M059J (cell line): ENCODE measurements around the gene HEPH. TPM values are rescaled to one million over a fixed set of nuclear protein-coding genes. Genes with fewer than 3 reads are reported as not detected.
"Not testable (repeated sequence)": the region's sequence is repeated elsewhere in the genome, so short reads cannot be mapped to it uniquely, and the experiment has no call there.

ENCODE experiments used
- DNase-seq: peaks from one replicate; pipeline ENCODE4 v3.0.0-alpha.2; 2012; ENCODE audit warnings: low read depth
- total RNA-seq: library from RNA; depleted of rRNA; stranded (reverse); fragments of >200 nt; shearing (Covaris generic); gene quantifications from 2 replicates; pipeline ENCODE4 v1.2.3, GENCODE V29; 2014; rRNA removed

HEPH gene
- total RNA-seq, 1 experiment from 2014 or later: 0.10 TPM

DNA sequence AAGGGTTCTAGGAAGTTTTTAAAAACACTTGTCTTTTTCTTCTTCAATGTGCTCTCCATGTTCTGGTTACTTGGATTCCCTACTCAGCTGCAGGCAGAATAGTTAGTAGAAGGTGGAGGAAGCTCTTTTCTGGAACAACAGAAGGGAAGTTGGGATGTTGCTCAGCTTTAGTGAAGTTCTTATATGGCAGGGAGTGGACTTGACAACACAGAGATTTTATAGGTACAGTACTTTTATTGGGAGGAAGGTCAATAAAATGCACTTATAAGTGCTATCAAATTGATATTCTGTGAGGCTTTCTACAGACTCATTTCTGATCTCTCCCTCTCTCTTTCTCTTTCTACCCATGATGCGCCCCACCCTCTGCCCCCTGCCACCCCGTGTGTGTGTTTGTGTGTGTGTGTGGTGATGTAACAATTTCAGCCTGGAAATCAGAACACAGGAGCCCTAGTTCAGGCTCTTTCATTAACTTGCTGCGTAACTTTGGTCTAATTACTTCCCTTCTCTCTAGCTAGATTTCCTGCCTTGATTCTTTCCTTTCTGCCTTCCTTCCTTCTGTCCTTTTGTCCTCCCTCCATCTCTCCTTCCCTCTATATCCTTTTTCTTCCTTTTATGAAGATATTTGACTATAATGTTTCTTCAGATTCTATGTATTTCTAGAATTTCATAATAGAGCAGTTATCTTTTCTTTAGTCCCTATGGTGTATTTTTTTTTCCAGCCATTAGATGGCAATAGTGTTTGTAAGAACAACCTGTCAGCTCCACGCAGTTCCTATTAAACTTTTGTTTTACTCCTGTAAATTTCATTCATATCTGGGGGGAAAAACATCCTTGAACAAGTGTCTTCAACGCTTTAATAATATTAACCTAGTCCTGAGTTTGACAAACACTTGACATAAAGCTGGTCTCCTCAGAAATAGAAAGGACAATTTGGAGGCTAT is 37.1 kb downstream of the HEPH start:
- DNase-seq: no peak

- DNase-seq: no peak
Observed at GRCh38 chrX:66203114-66203513, 39.1 kb downstream of the HEPH start.

DNA sequence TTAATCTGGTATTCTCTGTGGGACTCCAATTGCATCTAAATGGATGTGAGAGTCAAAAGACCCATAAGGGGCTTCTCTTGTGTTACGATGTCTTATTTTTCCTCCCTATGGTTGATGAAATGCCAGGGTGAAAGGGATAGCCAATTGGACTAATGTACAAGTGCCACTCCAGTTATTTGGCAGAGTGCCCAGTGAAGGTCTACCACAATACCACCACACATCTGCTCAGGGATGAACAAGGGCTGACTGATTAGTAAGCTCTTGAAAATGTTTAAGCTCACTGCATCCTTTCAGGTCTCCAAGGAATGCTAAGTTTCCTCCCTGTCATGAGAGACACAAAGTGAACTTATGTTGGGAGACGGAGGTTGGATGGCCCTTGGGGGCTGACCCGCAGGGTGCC is 57.8 kb downstream of the HEPH start:
- DNase-seq: no peak

GRCh38 chrX:66232296-66232695 is 68.2 kb downstream of the HEPH start:
- DNase-seq: no peak

- DNase-seq: no peak
Observed at GRCh38 chrX:66233209-66233608, 69.2 kb downstream of the HEPH start.

DNA sequence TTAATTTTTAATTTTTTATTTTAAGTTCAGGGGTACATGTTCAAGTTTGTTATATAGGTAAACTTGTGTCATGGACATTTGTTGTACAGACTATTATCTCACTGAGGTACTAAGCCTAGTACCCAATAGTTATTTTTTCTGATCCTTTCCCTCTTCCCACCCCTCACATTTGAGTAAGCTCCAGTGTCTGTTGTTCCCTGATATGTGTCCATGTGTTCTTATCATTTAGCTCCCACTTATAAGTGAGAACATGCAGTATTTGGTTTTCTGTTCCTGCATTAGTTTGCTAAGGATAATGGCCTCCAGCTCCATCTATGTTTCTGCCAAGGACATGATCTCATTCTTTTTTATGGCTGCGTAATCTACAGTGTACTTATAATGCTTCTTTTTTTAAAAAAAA is 69.9 kb downstream of the HEPH start:
- not testable (repeated sequence) for DNase-seq

GRCh38 chrX:66255359-66255967 is 91.4 kb downstream of the HEPH start:
- DNase-seq: no peak

DNA sequence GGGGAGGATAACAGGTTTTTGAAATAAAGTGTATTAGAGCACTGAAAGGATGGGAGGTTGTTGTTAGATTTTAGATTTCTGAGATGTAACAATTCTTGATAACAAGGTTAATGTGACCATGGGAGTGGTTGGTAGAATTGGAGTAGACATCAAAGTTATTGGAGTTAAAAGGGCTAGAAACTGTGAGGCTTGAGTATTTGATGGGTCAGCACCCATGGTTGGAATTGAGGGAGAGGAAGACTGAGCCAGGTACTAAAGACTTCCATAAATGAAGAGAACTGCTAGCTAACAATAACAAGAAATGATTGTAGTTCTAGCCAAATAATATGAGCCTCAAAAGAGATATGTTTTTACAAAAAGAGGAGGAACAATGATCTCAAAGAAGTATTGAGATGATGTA is 98.8 kb downstream of the HEPH start:
- no peak for DNase-seq

Other genes starting within 250 kb of the HEPH start
- gene VSIG4, start 124.2 kb upstream of the HEPH start, total RNA-seq: not detected in 2 replicates